ENCODE measurements around the gene RRP1.
A peak's percentile ranks its signal among the peaks of the same experiment; 100 is the strongest.

The RRP1 gene

DNA sequence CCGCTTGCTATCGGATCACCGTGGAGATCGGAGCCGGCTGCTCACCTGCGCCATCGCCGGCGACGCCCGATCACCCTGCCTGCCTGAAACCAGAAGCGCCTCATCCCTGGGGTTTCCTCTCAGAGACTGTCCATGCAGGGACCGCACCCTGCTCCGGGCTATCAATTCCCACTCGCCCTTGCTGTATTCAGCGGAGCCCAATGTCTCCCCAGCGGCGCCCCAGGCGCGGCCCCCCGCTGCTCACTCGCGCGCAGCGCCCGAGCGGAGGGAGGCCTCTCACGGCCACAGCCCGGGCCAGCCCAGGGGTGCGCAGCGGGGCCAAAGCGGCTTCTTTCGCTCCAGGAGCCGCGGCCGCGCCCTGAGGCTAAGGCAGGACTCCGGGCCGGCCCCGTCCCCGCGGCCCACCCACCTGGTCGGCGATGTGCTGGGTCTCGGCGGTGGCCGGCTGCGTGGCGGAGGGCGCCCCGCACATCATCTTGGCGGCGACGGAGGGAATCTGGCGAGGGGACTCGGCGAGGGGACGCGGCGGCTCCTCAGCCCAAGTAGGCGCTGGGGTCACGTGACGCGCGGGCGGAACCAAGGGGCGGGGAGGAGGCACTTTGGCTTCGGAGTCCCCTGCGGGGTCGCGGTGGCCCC lies 13.5 kb upstream of the RRP1 start, which contains the start of gene CSTB:
CSTB (minus strand) TSS at position 514 of the 636 bp plus-strand sequence; CDS start at position 475, 39 bp downstream.
- H3K4me3 ChIP-seq (ENCODE audit: control insufficient read depth, low read depth, low read length), result peak within 1 kb of the TSS; percentile 64
- no peak for DNase-seq (ENCODE audit: low read depth)
- TF ChIP-seq, protein P1, sequence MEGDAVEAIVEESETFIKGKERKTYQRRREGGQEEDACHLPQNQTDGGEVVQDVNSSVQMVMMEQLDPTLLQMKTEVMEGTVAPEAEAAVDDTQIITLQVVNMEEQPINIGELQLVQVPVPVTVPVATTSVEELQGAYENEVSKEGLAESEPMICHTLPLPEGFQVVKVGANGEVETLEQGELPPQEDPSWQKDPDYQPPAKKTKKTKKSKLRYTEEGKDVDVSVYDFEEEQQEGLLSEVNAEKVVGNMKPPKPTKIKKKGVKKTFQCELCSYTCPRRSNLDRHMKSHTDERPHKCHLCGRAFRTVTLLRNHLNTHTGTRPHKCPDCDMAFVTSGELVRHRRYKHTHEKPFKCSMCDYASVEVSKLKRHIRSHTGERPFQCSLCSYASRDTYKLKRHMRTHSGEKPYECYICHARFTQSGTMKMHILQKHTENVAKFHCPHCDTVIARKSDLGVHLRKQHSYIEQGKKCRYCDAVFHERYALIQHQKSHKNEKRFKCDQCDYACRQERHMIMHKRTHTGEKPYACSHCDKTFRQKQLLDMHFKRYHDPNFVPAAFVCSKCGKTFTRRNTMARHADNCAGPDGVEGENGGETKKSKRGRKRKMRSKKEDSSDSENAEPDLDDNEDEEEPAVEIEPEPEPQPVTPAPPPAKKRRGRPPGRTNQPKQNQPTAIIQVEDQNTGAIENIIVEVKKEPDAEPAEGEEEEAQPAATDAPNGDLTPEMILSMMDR (conservative IDR thresholded peaks at IDR 0.05; ENCODE audit: control insufficient read depth, insufficient read depth, low read depth, low read length), result no peak

GRCh38 chr21:43777953-43778352 lies 11.4 kb upstream of the RRP1 start:
- DNase-seq (ENCODE audit: low read depth), result no peak
- H3K4me3 ChIP-seq (ENCODE audit: control insufficient read depth, low read depth, low read length), result no peak overlapping the region
- TF ChIP-seq, protein P1 (conservative IDR thresholded peaks at IDR 0.05; ENCODE audit: control insufficient read depth, insufficient read depth, low read depth, low read length), result no peak

DNA sequence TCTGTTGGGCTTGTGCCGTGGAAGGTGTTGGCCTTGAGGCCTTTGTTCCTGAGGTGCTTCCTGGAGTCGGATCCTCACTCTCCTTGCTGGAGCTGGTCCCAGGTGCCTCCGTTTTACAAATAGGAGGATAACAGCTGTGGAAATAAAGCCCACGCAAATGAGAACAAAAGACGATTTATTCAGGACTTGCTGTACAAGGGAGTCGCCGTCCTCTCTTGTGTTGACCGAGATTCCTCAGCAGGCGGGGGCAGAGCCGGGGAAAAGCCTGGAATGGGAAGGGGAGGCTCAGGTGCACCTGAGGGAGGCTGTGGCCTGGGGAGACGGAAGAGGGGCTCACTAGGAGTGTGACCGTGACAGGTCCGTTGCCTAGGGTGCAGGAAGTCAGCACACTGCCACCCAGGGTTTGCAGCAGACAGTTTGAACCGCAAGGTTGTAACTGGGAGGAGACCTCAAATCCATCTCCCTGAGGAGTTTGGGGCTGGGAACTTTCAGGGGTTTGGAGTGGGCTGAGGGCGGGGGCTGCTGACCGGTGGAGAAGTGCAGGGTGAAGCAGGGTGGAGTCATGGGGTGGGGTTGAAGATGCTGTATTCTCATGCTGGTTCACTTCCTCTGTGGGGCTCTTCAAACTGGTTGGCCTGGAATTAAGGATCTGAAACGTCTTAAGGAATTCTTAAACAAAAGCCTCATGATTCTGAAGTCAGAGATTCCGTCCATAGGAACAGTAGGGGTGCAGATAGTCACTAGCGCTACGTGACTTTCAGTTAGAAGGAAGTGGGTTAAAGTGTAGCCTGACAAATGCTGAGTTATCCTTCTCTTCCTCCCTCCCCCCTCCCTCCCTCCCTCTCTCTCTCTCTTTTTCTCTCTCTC lies 10.7 kb upstream of the RRP1 start:
- DNase-seq (ENCODE audit: low read depth), result no peak
- H3K4me3 ChIP-seq (ENCODE audit: control insufficient read depth, low read depth, low read length), result no peak overlapping the region
- TF ChIP-seq, protein P1 (conservative IDR thresholded peaks at IDR 0.05; ENCODE audit: control insufficient read depth, insufficient read depth, low read depth, low read length), result no peak

DNA sequence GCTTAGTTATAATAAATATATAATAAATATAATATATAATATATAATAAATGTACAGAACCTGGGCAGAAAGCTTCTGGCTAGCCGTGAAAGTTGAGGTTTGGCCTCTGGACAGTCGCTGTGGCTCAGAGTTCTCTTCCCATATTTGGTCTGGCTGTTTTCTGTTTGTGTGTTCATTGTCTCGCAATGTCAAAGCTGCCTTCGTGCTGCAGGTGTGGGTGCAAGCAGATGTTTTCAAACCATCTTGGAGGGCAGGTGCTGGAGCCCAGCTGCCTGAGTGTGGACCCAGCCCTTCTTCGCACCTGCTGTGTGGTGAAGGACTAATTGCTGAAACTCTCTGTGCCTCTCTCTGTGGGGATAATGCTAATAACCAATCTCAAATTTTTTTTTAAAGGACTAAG lies 9.7 kb upstream of the RRP1 start:
- H3K4me3 ChIP-seq (ENCODE audit: control insufficient read depth, low read depth, low read length), result no peak overlapping the region
- TF ChIP-seq, protein P1 (conservative IDR thresholded peaks at IDR 0.05; ENCODE audit: control insufficient read depth, insufficient read depth, low read depth, low read length), result no peak
- no peak for DNase-seq (ENCODE audit: low read depth)

DNA sequence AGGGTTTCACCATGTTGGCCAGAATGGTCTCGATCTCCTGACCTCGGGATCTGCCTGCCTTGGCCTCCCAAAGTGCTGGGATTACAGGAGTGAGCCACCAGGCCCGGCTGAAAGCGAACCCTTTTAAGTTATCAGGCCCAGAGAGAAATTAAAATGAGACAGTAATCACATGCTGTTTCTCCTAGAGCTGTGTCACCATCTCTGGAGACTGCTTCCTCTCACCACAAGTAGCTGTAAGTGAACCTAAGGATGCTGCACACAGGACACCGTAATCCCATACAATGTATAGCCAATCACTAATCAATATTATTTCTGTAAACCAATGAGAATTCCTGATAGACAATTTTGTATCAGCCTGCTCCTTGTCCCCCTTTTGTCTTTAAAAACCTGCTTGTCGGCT lies 7.5 kb upstream of the RRP1 start:
- H3K4me3 ChIP-seq (ENCODE audit: control insufficient read depth, low read depth, low read length), result no peak overlapping the region
- TF ChIP-seq, protein P1 (conservative IDR thresholded peaks at IDR 0.05; ENCODE audit: control insufficient read depth, insufficient read depth, low read depth, low read length), result no peak
- DNase-seq (ENCODE audit: low read depth), result no peak

- no peak for DNase-seq (ENCODE audit: low read depth)
- no peak overlapping the region for H3K4me3 ChIP-seq (ENCODE audit: control insufficient read depth, low read depth, low read length)
- TF ChIP-seq, protein P1 (conservative IDR thresholded peaks at IDR 0.05; ENCODE audit: control insufficient read depth, insufficient read depth, low read depth, low read length), result no peak
Measured at GRCh38 chr21:43782431-43783097, 6.8 kb upstream of the RRP1 start.

Data from fibroblast of mammary gland (primary cell).